OCI-LY7 (cell line): Measurements from ENCODE around the gene CEP170B. TPM values are rescaled to one million over a fixed set of nuclear protein-coding genes. Genes with fewer than 3 reads are reported as not detected.
"Not testable (repeated sequence)": the region's sequence is repeated elsewhere in the genome, so short reads cannot be mapped to it uniquely, and the experiment has no call there.

Experiments used
- BruUV-seq: library from RNA; stranded (reverse); fragments of 400-500 nt; replicated peaks from 2 replicates; lab custom pipeline; 2021; lab: Mats Ljungman, UMichigan
- CTCF ChIA-PET: fragments of 300-600 bp; sonication (Branson Sonifier 250); formaldehyde crosslinking; loops from one replicate; lab custom pipeline; 2022; ENCODE audit warnings: antibody characterized with exemption; ENCODE audit not compliant: unreplicated experiment; lab: Charles Lee
- POLR2A ChIA-PET: fragments of 300-600 bp; sonication (Branson Sonifier 250); formaldehyde crosslinking; loops from one replicate; lab custom pipeline; 2022; ENCODE audit warnings: antibody characterized with exemption; lab: Charles Lee
- DNase-seq: peaks from one replicate; pipeline ENCODE4 v3.0.0-alpha.2; 2015; ENCODE audit warnings: low spot score
- H2AFZ ChIP-seq: fragments of 200-600 bp; sonication (generic), shearing (Covaris generic); 2 replicates; pipeline ENCODE4 v1.6.1; 2014; ENCODE audit warnings: mild to moderate bottlenecking, antibody characterized with exemption, low read length, moderate library complexity
- H3K27ac ChIP-seq: fragments of 200-600 bp; sonication (generic); 2 replicates; pipeline ENCODE4 v1.5.1; 2014; ENCODE audit warnings: mixed run types, low read depth, mild to moderate bottlenecking, moderate library complexity, low read length, inconsistent platforms; ENCODE audit not compliant: poor library complexity, severe bottlenecking
- H3K36me3 ChIP-seq: fragments of 200-600 bp; sonication (generic); 2 replicates; pipeline ENCODE4 v1.6.1; 2014; ENCODE audit warnings: mild to moderate bottlenecking, antibody characterized with exemption, low read length, moderate library complexity, mixed read lengths; ENCODE audit not compliant: insufficient read depth
- H3K4me1 ChIP-seq: fragments of 200-600 bp; sonication (generic); 2 replicates; pipeline ENCODE4 v1.5.1; 2014; ENCODE audit warnings: mild to moderate bottlenecking, low read length; ENCODE audit not compliant: insufficient read depth, poor library complexity, severe bottlenecking
- H3K4me2 ChIP-seq: fragments of 200-600 bp; sonication (generic); 2 replicates; pipeline ENCODE4 v1.6.1; 2014; ENCODE audit warnings: mild to moderate bottlenecking, low read length
- H3K4me3 ChIP-seq: fragments of 200-600 bp; sonication (generic); 2 replicates; pipeline ENCODE4 v1.5.1; 2014; ENCODE audit warnings: mild to moderate bottlenecking, low read depth, low read length; ENCODE audit not compliant: poor library complexity, severe bottlenecking
- H3K79me2 ChIP-seq: fragments of 200-600 bp; sonication (generic); 2 replicates; pipeline ENCODE4 v1.6.1; 2016; ENCODE audit warnings: low read depth, mild to moderate bottlenecking, low read length, moderate library complexity, mixed read lengths; ENCODE audit not compliant: insufficient read depth
- H3K9me2 ChIP-seq: fragments of 200-600 bp; sonication (generic); 2 replicates; pipeline ENCODE4 v1.6.1; 2016; ENCODE audit warnings: mild to moderate bottlenecking, low read length, mixed read lengths; ENCODE audit not compliant: insufficient read depth
- H3K9me3 ChIP-seq: fragments of 200-600 bp; sonication (generic); 2 replicates; pipeline ENCODE4 v1.6.1; 2014; ENCODE audit warnings: mild to moderate bottlenecking, mixed run types, low read length, mixed read lengths
- H4K20me1 ChIP-seq: fragments of 200-600 bp; sonication (generic); 2 replicates; pipeline ENCODE4 v1.6.1; 2014; ENCODE audit warnings: mild to moderate bottlenecking, antibody characterized with exemption, low read length, moderate library complexity, mixed read lengths; ENCODE audit not compliant: insufficient read depth
- intact Hi-C: fragments of 100-400 bp; cut with micrococcal nuclease; formaldehyde crosslinking; loops from one replicate; pipeline ENCODE4 v1.10.0; 2022; ENCODE audit not compliant: unreplicated experiment
- total RNA-seq, 2 experiments: library from RNA; depleted of rRNA in 1 of 2; stranded (reverse); fragments of >200 nt in 1 of 2; shearing (Covaris generic) in 1 of 2; gene quantifications; 2 replicates each; pipeline ENCODE4 v1.2.3, GENCODE V29; 2014 to 2022

The CEP170B gene
- total RNA-seq, 2 experiments from 2014 or later = 0.10 to 0.16 TPM

- H3K9me2 ChIP-seq, H3K79me2 ChIP-seq, H3K4me1 ChIP-seq, H3K9me3 ChIP-seq, H3K27ac ChIP-seq, H3K36me3 ChIP-seq, CTCF ChIA-PET, H2AFZ ChIP-seq, DNase-seq, H3K4me2 ChIP-seq, POLR2A ChIA-PET, intact Hi-C loops, H4K20me1 ChIP-seq, BruUV-seq, H3K4me3 ChIP-seq: not testable (repeated sequence)
Measured at GRCh38 chr14:104944436-104945205, 79.6 kb downstream of the CEP170B start.

GRCh38 chr14:104945266-104945665 is 80.2 kb downstream of the CEP170B start:
- H3K9me3 ChIP-seq, DNase-seq, H3K4me2 ChIP-seq, H4K20me1 ChIP-seq, H3K36me3 ChIP-seq, intact Hi-C loops, H2AFZ ChIP-seq, BruUV-seq, H3K27ac ChIP-seq, CTCF ChIA-PET, H3K4me1 ChIP-seq, H3K79me2 ChIP-seq, POLR2A ChIA-PET, H3K4me3 ChIP-seq, H3K9me2 ChIP-seq: not testable (repeated sequence)

Other genes starting within 250 kb of the CEP170B start
- gene INF2, start 175.7 kb upstream of the CEP170B start, total RNA-seq (2014; rRNA removed; shearing (Covaris generic)) = 32.7 and 39.4 TPM in 2 replicates
- gene INF2, start 175.7 kb upstream of the CEP170B start, total RNA-seq (2022) = 43.4 and 51.6 TPM in 2 replicates
- not detected in 2 replicates for gene ADSS1, start 141.0 kb upstream of the CEP170B start, total RNA-seq (2014; rRNA removed; shearing (Covaris generic))
- gene ADSS1, start 141.0 kb upstream of the CEP170B start, total RNA-seq (2022) = 2.1 and 2.8 TPM in 2 replicates
- 215 and 244 TPM in 2 replicates for gene SIVA1, start 112.1 kb upstream of the CEP170B start, total RNA-seq (2014; rRNA removed; shearing (Covaris generic))
- gene SIVA1, start 112.1 kb upstream of the CEP170B start, total RNA-seq (2022) = 88.3 and 111 TPM in 2 replicates
- gene AKT1, start 69.5 kb upstream of the CEP170B start, total RNA-seq (2014; rRNA removed; shearing (Covaris generic)) = 75.4 and 83.0 TPM in 2 replicates
- gene AKT1, start 69.5 kb upstream of the CEP170B start, total RNA-seq (2022) = 108 and 109 TPM in 2 replicates
- 0.98 and 2.4 TPM in 2 replicates for gene ZBTB42, start 64.2 kb upstream of the CEP170B start, total RNA-seq (2014; rRNA removed; shearing (Covaris generic))
- 1.9 and 2.4 TPM in 2 replicates for gene ZBTB42, start 64.2 kb upstream of the CEP170B start, total RNA-seq (2022)
- gene PLD4, start 59.6 kb downstream of the CEP170B start, total RNA-seq (2014; rRNA removed; shearing (Covaris generic)) = 0.66 TPM in 1 of 2 replicates, not detected in the other
- gene PLD4, start 59.6 kb downstream of the CEP170B start, total RNA-seq (2022) = 3.7 and 5.1 TPM in 2 replicates
- 0.21 TPM in 1 of 2 replicates, not detected in the other for gene AHNAK2, start 113.1 kb downstream of the CEP170B start, total RNA-seq (2014; rRNA removed; shearing (Covaris generic))
- 0.09 and 0.61 TPM in 2 replicates for gene AHNAK2, start 113.1 kb downstream of the CEP170B start, total RNA-seq (2022)
- 0.08 and 0.82 TPM in 2 replicates for gene CLBA1, start 120.5 kb downstream of the CEP170B start, total RNA-seq (2014; rRNA removed; shearing (Covaris generic))
- gene CLBA1, start 120.5 kb downstream of the CEP170B start, total RNA-seq (2022) = 1.2 TPM in 1 of 2 replicates, not detected in the other
- 109 and 110 TPM in 2 replicates for gene CDCA4, start 155.8 kb downstream of the CEP170B start, total RNA-seq (2014; rRNA removed; shearing (Covaris generic))
- 74.0 and 79.5 TPM in 2 replicates for gene CDCA4, start 155.8 kb downstream of the CEP170B start, total RNA-seq (2022)
- 0.10 and 1.0 TPM in 2 replicates for gene GPR132, start 200.2 kb downstream of the CEP170B start, total RNA-seq (2014; rRNA removed; shearing (Covaris generic))
- 1.9 and 3.0 TPM in 2 replicates for gene GPR132, start 200.2 kb downstream of the CEP170B start, total RNA-seq (2022)